Fibroblast of pulmonary artery (primary cell): ENCODE measurements around the gene NFIA.

ENCODE experiments used
- DNase-seq: peaks from one replicate; pipeline ENCODE4 v3.0.0-alpha.2; 2010; ENCODE audit warnings: low read depth
- H3K4me3 ChIP-seq: replicated peaks from 2 replicates; pipeline ENCODE4 v1.5.1; 2011; ENCODE audit warnings: low read depth, mild to moderate bottlenecking, control low read depth, low read length, moderate library complexity
- TF ChIP-seq, protein P1 (sequence below): IDR thresholded peaks from 2 replicates; pipeline ENCODE4 v1.5.1; 2011; ENCODE audit warnings: mild to moderate bottlenecking, control low read depth, low read length, inconsistent platforms; ENCODE audit errors: missing control alignments

Gene NFIA

DNA sequence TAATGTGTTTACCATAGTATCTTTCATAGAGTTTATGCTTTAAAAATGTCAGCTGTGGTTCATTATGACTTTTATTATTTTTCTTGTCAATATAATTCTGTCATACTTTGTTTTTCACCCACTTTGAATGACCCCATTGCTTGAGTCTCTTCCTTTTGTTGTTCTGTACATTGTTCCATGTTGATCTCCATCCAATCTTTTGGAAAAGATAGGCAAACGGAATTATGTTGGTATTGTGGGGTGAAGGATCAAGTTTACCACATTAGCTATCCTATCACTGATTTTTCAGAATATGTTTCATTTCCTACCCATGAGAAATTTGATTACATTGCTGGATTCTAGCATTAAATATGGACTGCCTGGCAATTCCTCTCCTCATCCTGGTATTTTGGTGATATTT, 196.6 kb downstream of the NFIA start:
- H3K4me3 ChIP-seq, result no peak overlapping the region
- TF ChIP-seq, protein P1, sequence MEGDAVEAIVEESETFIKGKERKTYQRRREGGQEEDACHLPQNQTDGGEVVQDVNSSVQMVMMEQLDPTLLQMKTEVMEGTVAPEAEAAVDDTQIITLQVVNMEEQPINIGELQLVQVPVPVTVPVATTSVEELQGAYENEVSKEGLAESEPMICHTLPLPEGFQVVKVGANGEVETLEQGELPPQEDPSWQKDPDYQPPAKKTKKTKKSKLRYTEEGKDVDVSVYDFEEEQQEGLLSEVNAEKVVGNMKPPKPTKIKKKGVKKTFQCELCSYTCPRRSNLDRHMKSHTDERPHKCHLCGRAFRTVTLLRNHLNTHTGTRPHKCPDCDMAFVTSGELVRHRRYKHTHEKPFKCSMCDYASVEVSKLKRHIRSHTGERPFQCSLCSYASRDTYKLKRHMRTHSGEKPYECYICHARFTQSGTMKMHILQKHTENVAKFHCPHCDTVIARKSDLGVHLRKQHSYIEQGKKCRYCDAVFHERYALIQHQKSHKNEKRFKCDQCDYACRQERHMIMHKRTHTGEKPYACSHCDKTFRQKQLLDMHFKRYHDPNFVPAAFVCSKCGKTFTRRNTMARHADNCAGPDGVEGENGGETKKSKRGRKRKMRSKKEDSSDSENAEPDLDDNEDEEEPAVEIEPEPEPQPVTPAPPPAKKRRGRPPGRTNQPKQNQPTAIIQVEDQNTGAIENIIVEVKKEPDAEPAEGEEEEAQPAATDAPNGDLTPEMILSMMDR, result no peak
- DNase-seq, result no peak

DNA sequence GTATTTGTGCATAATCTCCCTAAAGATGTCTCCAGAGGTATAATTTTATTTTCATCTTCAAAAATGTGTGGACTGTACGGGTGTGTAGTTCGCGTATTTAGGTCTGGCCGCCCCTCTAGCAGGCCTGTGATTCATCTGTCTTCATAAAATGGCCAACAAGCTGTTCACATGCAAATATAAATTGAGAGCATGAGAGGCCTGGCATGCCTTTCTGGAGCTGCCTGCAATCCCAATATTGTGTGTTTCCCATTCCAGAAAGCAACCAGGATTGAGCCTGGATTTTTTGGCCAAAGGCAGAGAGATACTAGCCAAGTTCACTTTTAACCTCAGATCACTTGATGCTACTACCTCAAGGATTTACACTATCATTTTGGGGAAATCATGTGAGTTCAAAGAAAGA, 197.2 kb downstream of the NFIA start:
- H3K4me3 ChIP-seq, result no peak overlapping the region
- DNase-seq, result no peak
- TF ChIP-seq, protein P1, result no peak

DNA sequence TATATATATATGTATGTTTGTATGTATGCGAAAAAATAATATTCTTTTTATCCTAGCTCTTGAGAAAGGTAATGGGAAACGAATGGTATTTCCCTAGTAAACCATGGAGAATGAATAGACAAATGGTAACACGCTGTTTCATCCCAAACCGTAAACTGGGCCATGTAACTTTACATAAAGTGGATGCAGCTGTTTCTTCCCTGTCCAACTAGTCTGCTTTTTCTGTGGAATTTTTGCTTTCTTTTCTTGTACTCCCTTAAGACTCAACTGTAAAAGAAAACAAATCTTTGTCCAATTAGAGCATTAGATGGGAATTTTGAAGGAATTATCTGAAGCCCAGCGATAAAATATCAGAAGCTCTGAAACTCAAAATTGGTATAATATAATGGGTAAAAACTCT, 198.1 kb downstream of the NFIA start:
- H3K4me3 ChIP-seq, result no peak overlapping the region
- TF ChIP-seq, protein P1, result no peak
- DNase-seq, result no peak

DNA sequence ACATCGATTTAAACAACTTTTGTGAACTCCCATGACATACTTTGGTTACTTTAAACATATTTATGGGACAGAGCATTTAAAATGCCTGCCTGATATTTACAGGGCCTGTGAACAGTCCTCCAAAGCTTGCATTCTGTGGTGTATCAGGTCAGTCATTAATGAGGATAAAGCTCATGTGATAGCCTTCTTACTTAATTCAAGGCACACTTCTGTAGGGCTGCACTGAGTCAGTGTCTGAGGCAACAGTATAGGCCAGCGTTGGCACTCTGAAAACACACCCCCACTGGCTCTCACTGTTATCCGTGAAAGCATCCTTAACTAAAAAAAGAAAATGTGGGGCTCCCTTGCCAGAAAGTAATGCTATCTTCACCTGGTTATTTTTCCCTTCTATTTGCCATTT, 200.0 kb downstream of the NFIA start:
- TF ChIP-seq, protein P1, result no peak
- no peak for DNase-seq

DNA sequence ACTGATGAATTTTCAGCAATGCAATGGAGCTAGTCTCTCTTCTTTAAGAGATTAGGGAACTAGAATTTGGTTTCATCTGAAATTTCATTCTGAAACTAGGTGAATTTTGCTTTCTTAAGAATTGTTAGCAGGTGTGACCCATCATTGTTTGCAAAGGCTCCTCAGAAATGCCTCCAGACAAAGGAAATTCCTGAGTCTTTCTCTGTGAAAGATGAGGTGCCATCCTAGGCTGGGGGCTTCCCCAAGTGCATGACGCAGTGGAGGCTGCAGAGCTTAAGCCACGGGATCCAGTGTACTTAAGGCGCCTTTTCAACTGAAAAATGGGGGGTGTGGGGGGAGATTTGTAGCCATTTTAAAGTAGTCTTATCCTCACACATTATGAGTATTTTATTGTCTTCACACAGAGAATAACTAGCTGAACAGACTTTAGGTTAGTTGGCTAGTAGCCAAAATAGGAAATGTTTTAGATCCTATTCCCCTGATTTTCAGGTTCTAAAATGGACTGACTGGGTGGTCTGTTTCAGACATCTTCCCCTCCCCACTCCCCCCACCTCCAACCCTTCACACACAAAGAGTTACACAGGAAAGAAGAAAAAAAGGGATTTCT, 202.0 kb downstream of the NFIA start:
- TF ChIP-seq, protein P1, result no peak
- H3K4me3 ChIP-seq, result no peak overlapping the region
- DNase-seq, result no peak

More for the DNA sequence above, 200.0 kb downstream of the NFIA start:
- H3K4me3 ChIP-seq, result no peak overlapping the region

DNA sequence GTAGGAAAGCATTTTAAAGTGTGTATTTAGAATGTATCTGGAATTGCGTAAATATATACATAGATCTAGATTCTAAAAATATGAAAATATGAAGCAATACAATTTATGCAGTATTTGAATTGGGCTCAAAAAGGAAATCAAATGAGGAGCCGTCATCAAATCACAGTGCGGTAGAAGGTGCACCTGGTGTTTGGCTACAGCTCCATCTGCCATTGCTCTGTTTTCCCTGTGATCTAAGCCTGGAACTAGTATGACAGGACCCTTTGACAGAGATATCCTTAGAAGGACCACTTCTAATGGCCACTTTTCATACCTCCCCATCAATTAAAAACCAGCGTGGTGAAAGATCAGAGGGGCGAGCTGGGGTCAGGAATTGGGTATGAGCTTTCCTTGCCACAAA, 202.6 kb downstream of the NFIA start:
- TF ChIP-seq, protein P1, result no peak
- no peak for DNase-seq
- no peak overlapping the region for H3K4me3 ChIP-seq

DNA sequence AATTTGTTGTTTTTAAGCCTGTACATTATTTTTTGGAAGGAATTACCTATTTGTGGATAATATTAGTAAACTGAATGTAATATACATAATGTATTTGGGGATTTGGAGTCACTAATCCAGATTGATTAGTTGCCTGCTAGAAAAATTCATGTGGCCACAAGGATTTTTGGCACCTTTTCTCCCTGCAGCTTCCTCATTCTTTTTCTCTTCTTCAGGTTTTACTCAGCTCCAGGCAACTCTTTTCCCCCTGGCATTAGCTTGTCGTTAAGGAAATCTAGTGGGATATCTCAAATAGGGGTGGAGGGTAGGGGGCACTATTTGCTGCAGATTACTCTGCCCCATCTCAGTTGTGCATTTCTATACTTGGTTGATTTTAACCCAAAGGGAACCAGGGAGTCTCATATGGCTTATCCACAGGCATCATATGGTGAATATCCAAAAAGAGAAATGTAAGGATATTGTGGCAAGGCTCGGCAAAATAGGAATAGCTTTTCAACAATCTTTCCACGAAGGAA, 203.1 kb downstream of the NFIA start:
- no peak overlapping the region for H3K4me3 ChIP-seq
- DNase-seq, result no peak
- TF ChIP-seq, protein P1, result no peak
